ENCODE data around the gene NPM3. TPM values are rescaled to one million over a fixed set of nuclear protein-coding genes. Genes with fewer than 3 reads are reported as not detected.

Gene NPM3
- total RNA-seq, 6 donors from 2014 or later: 8.4 to 22.7 (median 16.8) TPM

- 86 to 88% methylated on average over 2 of the region's 2 CpGs for WGBS, 2 donors
- Histone ChIP-seq H3K36me3 (no peaks in the 10 kb centered on the region), H3K27me3 (no peaks in the 10 kb centered on the region), H3K9me3 (no peaks in the 10 kb centered on the region), H3K4me3 (no peak overlapping the region), H3K27ac (no peak overlapping the region), H3K4me1 (peaks cover 2 to 9% (median 4%) of the 10 kb centered on the region in 4 donors)
- DNase-seq (no peak), ATAC-seq (ENCODE audit: low FRiP score in 2 of 2) (no peak)
- no peak for TF ChIP-seq CTCF (IDR thresholded peaks at IDR 0.05)
- no peak for TF ChIP-seq POLR2AphosphoS5 (IDR thresholded peaks at IDR 0.05)
Measured at GRCh38 chr10:101824736-101825135, 41.5 kb upstream of the NPM3 start.

- Histone ChIP-seq H3K36me3 (no peaks in the 10 kb centered on the region), H3K27ac (peak overlapping the region; percentile 64 to 99 (median 97)), H3K9me3 (no peaks in the 10 kb centered on the region), H3K4me1 (peaks cover 10 to 27% (median 24%) of the 10 kb centered on the region in 4 donors), H3K27me3 (no peaks in the 10 kb centered on the region), H3K4me3 (peak overlapping the region; percentile 26 to 99 (median 82))
- DNase-seq (peak in 1 of 2 donors; percentile 44), ATAC-seq (ENCODE audit: low FRiP score in 2 of 2) (peak; percentile 4)
- WGBS, 2 donors: 25% methylated on average over 13 to 14 of the region's 14 CpGs
- TF ChIP-seq POLR2AphosphoS5 (IDR thresholded peaks at IDR 0.05) (no peak), POLR2A (IDR thresholded peaks at IDR 0.05) (no peak), EP300 (IDR thresholded peaks at IDR 0.05) (no peak), CTCF (IDR thresholded peaks at IDR 0.05) (no peak)
Measured at GRCh38 chr10:101818872-101819633, 35.8 kb upstream of the NPM3 start.

- peaks cover 17 to 35% (median 30%) of the 10 kb centered on the region in 4 donors for H3K4me1 ChIP-seq
- H3K9me3 ChIP-seq: no peaks in the 10 kb centered on the region
- ATAC-seq (ENCODE audit: low FRiP score in 2 of 2) (peak; percentile 96 to 99), DNase-seq (peak; percentile 98)
- H3K27ac ChIP-seq: peak within 1 kb of the TSS; percentile 92 to 99 (median 97)
- peaks cover 0 to 2% (median 0%) of the 10 kb centered on the region in 4 donors for H3K36me3 ChIP-seq
- TF ChIP-seq POLR2A (IDR thresholded peaks at IDR 0.05) (peak; percentile 41 to 99 (median 86)), POLR2AphosphoS5 (IDR thresholded peaks at IDR 0.05) (peak; percentile 93 to 98), CTCF (IDR thresholded peaks at IDR 0.05) (peak in 1 of 6 experiments; percentile 15), EP300 (IDR thresholded peaks at IDR 0.05) (peak in 1 of 4 donors; percentile 32)
- WGBS, 2 donors: 0 to 1% methylated on average over 43 to 44 of the region's 47 CpGs
- H3K4me3 ChIP-seq: peak within 1 kb of the TSS; percentile 79 to 100 (median 92)
- no peaks in the 10 kb centered on the region for H3K27me3 ChIP-seq
Measured at GRCh38 chr10:101818119-101818871, 35.0 kb upstream of the NPM3 start, which contains the start of gene OGA. Gene OGA (minus strand): TSS chr10:101818444. CDS start chr10:101818022, 422 bp downstream.

GRCh38 chr10:101817337-101818118 is 34.3 kb upstream of the NPM3 start:
- 0 to 1% methylated on average over 7 to 44 of the region's 44 CpGs for WGBS, 2 donors
- Histone ChIP-seq H3K27me3 (no peaks in the 10 kb centered on the region), H3K4me1 (peaks cover 22 to 39% (median 32%) of the 10 kb centered on the region in 4 donors), H3K9me3 (no peaks in the 10 kb centered on the region), H3K27ac (peak overlapping the region; percentile 92 to 99 (median 97)), H3K4me3 (peak overlapping the region; percentile 79 to 100 (median 92)), H3K36me3 (peaks cover 0 to 10% (median under 1%) of the 10 kb centered on the region in 4 donors)
- peak; percentile 89 to 94 for DNase-seq
- peak; percentile 80 to 82 for ATAC-seq (ENCODE audit: low FRiP score in 2 of 2)
- no peak for TF ChIP-seq CTCF (IDR thresholded peaks at IDR 0.05)
- TF ChIP-seq POLR2A (IDR thresholded peaks at IDR 0.05): peak in 3 of 4 donors; percentile 51 to 55 (median 55)
- peak; percentile 69 to 75 for TF ChIP-seq POLR2AphosphoS5 (IDR thresholded peaks at IDR 0.05)
- TF ChIP-seq EP300 (IDR thresholded peaks at IDR 0.05): no peak
